Neural cell (in vitro differentiated cells): ENCODE measurements around the gene CTDSPL.

ENCODE experiments used
- CTCF ChIP-seq: fragments of 450-650 bp; IDR thresholded peaks from 2 replicates; pipeline ENCODE4 v1.5.1; 2014; ENCODE audit warnings: antibody characterized with exemption, mild to moderate bottlenecking, moderate library complexity; ENCODE audit not compliant: poor library complexity, severe bottlenecking
- EP300 ChIP-seq: fragments of 450-650 bp; conservative IDR thresholded peaks from 2 replicates; pipeline ENCODE4 v1.6.1; 2014; ENCODE audit warnings: antibody characterized with exemption, mild to moderate bottlenecking, moderate library complexity; ENCODE audit not compliant: poor library complexity, severe bottlenecking
- EZH2 ChIP-seq: fragments of 200-600, 300-800 bp; shearing (Covaris generic), sonication (generic); IDR thresholded peaks from 2 replicates; pipeline ENCODE4 v1.6.1; 2014; ENCODE audit warnings: antibody characterized with exemption, low read length, borderline replicate concordance, mild to moderate bottlenecking; ENCODE audit not compliant: insufficient read depth, poor library complexity, severe bottlenecking
- MXI1 ChIP-seq: fragments of 450-650 bp; conservative IDR thresholded peaks from 2 replicates; pipeline ENCODE4 v1.6.1; 2014; ENCODE audit warnings: antibody characterized with exemption, mild to moderate bottlenecking; ENCODE audit not compliant: poor library complexity, severe bottlenecking
- POLR2AphosphoS5 ChIP-seq: IDR thresholded peaks from 2 replicates; pipeline ENCODE4 v1.6.1; 2012
- RAD21 ChIP-seq: fragments of 450-650 bp; conservative IDR thresholded peaks from 2 replicates; pipeline ENCODE4 v1.6.1; 2014; ENCODE audit warnings: antibody characterized with exemption, mild to moderate bottlenecking, moderate library complexity
- REST ChIP-seq: IDR thresholded peaks from 2 replicates; pipeline ENCODE4 v1.6.1; 2012; ENCODE audit warnings: borderline replicate concordance
- TAF1 ChIP-seq: IDR thresholded peaks from 2 replicates; pipeline ENCODE4 v1.6.1; 2012; ENCODE audit warnings: low read depth

GRCh38 chr3:38000242-38000916, 138.7 kb downstream of the CTDSPL start:
- TF ChIP-seq CTCF = no peak
- no peak for TF ChIP-seq EZH2
- no peak for TF ChIP-seq REST
- TF ChIP-seq POLR2AphosphoS5 = no peak
- TF ChIP-seq MXI1 = no peak
- no peak for TF ChIP-seq RAD21
- no peak for TF ChIP-seq TAF1
- no peak for TF ChIP-seq EP300
